ENCODE measurements around the gene UBE2D4. TPM values are rescaled to one million over a fixed set of nuclear protein-coding genes. Genes with fewer than 3 reads are reported as not detected.

UBE2D4 gene
- total and polyA plus RNA-seq, 9 of the 15 experiments (the other 6 are each of a cell fraction or from before 2014, with no cell fraction given): 3.3 to 16.2 (median 7.5) TPM

GRCh38 chr7:43921423-43921822, 4.8 kb upstream of the UBE2D4 start (continued):
- no peak for TF ChIP-seq ZNF280B (CRISPR knock-in tag; IDR thresholded peaks at IDR 0.05)
- TF ChIP-seq PYGO2 (tag; IDR thresholded peaks at IDR 0.05): no peak
- TF ChIP-seq ZKSCAN3 (CRISPR knock-in tag; IDR thresholded peaks at IDR 0.05): no peak
- no peak for TF ChIP-seq RBM39 (optimal IDR thresholded peaks at IDR 0.05; ENCODE audit: low read depth, low read length)
- no peak for TF ChIP-seq ZNF384 (IDR thresholded peaks at IDR 0.05; ENCODE audit: low read depth, low read length)
- TF ChIP-seq ZFP91 (CRISPR knock-in tag; IDR thresholded peaks at IDR 0.05): no peak
- no peak for TF ChIP-seq RBM34 (IDR thresholded peaks at IDR 0.05; ENCODE audit: borderline replicate concordance, insufficient read depth, low read length)
- no peak for TF ChIP-seq MTA3 (IDR thresholded peaks at IDR 0.05; ENCODE audit: borderline replicate concordance)
- TF ChIP-seq ZNF592 (IDR thresholded peaks at IDR 0.05): no peak
- TF ChIP-seq CHCHD3 (CRISPR knock-in tag; IDR thresholded peaks at IDR 0.05): no peak
